Hepatocyte (in vitro differentiated cells): ENCODE results near the gene TBC1D20. TPM values are rescaled to one million over a fixed set of nuclear protein-coding genes. Genes with fewer than 3 reads are reported as not detected.

ENCODE experiments used
- DNase-seq: peaks from one replicate; pipeline ENCODE4 v3.0.0-alpha.2; 2016; ENCODE audit warnings: low spot score
- H2AFZ ChIP-seq: fragments of 200-600 bp; sonication (generic); 2 replicates; pipeline ENCODE4 v1.6.0; 2016; ENCODE audit warnings: antibody characterized with exemption, mild to moderate bottlenecking
- H3K27ac ChIP-seq: fragments of 200-600 bp; sonication (generic); 2 replicates; pipeline ENCODE4 v1.5.1; 2016; ENCODE audit warnings: mild to moderate bottlenecking
- H3K27me3 ChIP-seq: fragments of 200-600 bp; sonication (generic); 2 replicates; pipeline ENCODE4 v1.6.1; 2016
- H3K36me3 ChIP-seq: fragments of 200-600 bp; sonication (generic); replicated peaks from 2 replicates; pipeline ENCODE4 v1.5.1; 2016; ENCODE audit warnings: low read depth; ENCODE audit not compliant: insufficient read depth
- H3K4me1 ChIP-seq: fragments of 200-600 bp; sonication (generic); 2 replicates; pipeline ENCODE4 v1.5.1; 2016; ENCODE audit warnings: mild to moderate bottlenecking, moderate library complexity; ENCODE audit not compliant: insufficient read depth
- H3K4me2 ChIP-seq: fragments of 200-600 bp; sonication (generic); 2 replicates; pipeline ENCODE4 v1.6.0; 2016
- H3K4me3 ChIP-seq: fragments of 200-600 bp; sonication (generic); 2 replicates; pipeline ENCODE4 v1.5.1; 2016; ENCODE audit warnings: mild to moderate bottlenecking
- H3K79me2 ChIP-seq: fragments of 200-600 bp; sonication (generic); 2 replicates; pipeline ENCODE4 v1.6.0; 2017; ENCODE audit warnings: mild to moderate bottlenecking
- H3K9me2 ChIP-seq: fragments of 200-600 bp; sonication (generic); replicated peaks from 2 replicates; pipeline ENCODE4 v1.6.0; 2017; ENCODE audit warnings: mild to moderate bottlenecking; ENCODE audit not compliant: insufficient read depth
- H3K9me3 ChIP-seq: fragments of 200-600 bp; sonication (generic); 2 replicates; pipeline ENCODE4 v1.5.1; 2016; ENCODE audit warnings: low read depth, mild to moderate bottlenecking
- H4K20me1 ChIP-seq: fragments of 200-600 bp; sonication (generic); 2 replicates; pipeline ENCODE4 v1.6.0; 2016; ENCODE audit warnings: mild to moderate bottlenecking; ENCODE audit not compliant: insufficient read depth, poor library complexity, severe bottlenecking
- CTCF ChIP-seq: fragments of 200-600 bp; sonication (generic); IDR thresholded peaks from 2 replicates; pipeline ENCODE4 v1.5.1; 2016; ENCODE audit warnings: antibody characterized with exemption, mild to moderate bottlenecking; ENCODE audit not compliant: poor library complexity
- EZH2 ChIP-seq: fragments of 200-600 bp; sonication (generic); IDR thresholded peaks from 2 replicates; pipeline ENCODE4 v1.6.1; 2016; ENCODE audit warnings: antibody characterized with exemption, mild to moderate bottlenecking, borderline replicate concordance
- EZH2phosphoT487 ChIP-seq: fragments of 200-600 bp; sonication (generic); IDR thresholded peaks from one replicate; pipeline ENCODE4 v1.6.1; 2018; ENCODE audit warnings: antibody characterized with exemption, mild to moderate bottlenecking, low read depth, moderate library complexity; ENCODE audit not compliant: unreplicated experiment, severe bottlenecking
- WGBS: methylation state at CpG from one replicate; pipeline ENCODE4 v1.1.6; 2016; ENCODE audit warnings: low lambda C conversion rate; ENCODE audit errors: missing lambda C conversion rate; 5-methylcytosine and 5-hydroxymethylcytosine counted together
- polyA plus RNA-seq: library from polyadenylated mRNA; unstranded; fragments of >200 nt; fragmentation: Nextera tagmentation; extraction: Ambion mirVana; gene quantifications from 2 replicates; pipeline ENCODE4 v1.2.1, GENCODE V29; 2016
- total RNA-seq: library from RNA; depleted of rRNA; stranded (reverse); fragments of >200 nt; gene quantifications from 2 replicates; pipeline ENCODE4 v1.2.3, GENCODE V29; 2014

The TBC1D20 gene
- total and polyA plus RNA-seq, 2 experiments from 2014 or later: 32.8 to 35.8 TPM

DNA sequence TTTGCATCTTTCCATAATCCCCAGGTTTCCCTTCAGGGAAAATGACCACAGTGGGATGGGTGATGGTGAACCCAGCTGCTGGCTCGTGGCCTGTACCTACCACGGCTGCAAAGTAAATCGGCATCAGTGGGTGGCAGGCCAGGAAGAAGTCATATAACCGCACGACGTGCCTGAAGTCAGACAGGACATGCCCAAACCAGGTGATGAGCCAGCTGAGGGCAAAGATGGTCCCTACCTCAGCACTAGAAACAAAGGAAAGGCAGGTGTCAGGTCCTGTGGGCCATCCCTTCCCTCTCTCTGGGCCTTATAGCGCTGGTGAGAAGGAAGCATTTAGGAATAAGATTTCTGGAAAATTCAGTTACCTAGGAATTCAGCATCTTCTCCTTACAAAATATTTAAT, 22.2 kb downstream of the TBC1D20 start:
- H3K4me3 ChIP-seq: no peak overlapping the region
- H3K36me3 ChIP-seq: no peaks in the 10 kb centered on the region
- H2AFZ ChIP-seq: no peak overlapping the region
- no peak for DNase-seq
- peaks cover 5% of the 10 kb centered on the region for H3K79me2 ChIP-seq
- no peak overlapping the region for H3K4me2 ChIP-seq
- H4K20me1 ChIP-seq: peaks cover 3% of the 10 kb centered on the region
- no peaks in the 10 kb centered on the region for H3K9me3 ChIP-seq
- no peaks in the 10 kb centered on the region for H3K9me2 ChIP-seq
- TF ChIP-seq CTCF (no peak), EZH2 (no peak), EZH2phosphoT487 (no peak)
- H3K27ac ChIP-seq: no peak overlapping the region
- H3K27me3 ChIP-seq: no peaks in the 10 kb centered on the region
- 100% methylated on average over 7 of the region's 7 CpGs for WGBS
- no peaks in the 10 kb centered on the region for H3K4me1 ChIP-seq

DNA sequence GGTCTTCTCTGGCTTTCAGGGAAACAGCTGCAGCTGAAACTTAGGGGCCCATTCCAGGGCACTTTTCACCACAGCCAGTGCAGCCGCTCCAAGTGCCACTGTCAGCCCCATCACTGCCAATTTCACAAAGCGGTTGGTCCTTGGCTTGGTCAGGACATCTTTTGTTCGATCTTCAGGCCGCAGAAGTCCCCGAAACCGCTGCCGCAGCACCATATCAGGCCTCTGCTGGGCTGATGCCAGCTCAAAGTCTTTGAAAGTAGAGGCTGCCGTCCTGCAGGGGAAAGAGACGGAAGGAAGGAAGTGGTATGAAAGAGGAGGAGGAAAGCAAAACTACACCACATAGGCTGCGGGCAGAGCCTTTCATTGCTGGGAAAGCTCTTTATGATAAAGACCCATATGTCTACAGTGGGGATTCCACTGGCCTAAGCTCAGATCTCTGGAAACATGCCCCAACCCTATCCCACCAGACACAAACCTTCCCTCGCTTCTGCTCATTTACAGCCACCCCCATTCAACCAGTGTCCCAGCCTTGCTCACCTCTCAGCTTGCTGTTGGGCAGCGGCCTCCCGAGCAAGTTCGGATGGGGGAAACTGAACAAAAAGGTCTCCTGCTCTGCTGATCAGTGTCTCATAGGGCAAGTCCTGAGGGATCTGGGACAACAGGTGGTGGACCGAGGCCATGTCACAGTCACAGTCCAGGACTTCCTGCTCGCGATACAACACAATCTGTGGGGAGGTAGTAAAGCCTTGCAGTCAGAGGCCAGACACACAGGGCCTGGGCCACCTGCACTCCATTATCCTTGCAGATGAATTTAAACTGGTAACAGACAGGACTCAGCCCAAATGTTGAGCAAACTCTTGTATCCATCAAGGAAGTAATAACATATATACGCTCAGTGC, 23.5 kb downstream of the TBC1D20 start:
- Histone ChIP-seq H3K27me3 (no peaks in the 10 kb centered on the region), H3K27ac (no peak overlapping the region), H3K9me2 (no peaks in the 10 kb centered on the region), H3K36me3 (no peaks in the 10 kb centered on the region), H3K4me2 (no peak overlapping the region), H3K4me1 (no peaks in the 10 kb centered on the region), H3K9me3 (no peaks in the 10 kb centered on the region), H2AFZ (no peak overlapping the region), H3K79me2 (peaks cover 2% of the 10 kb centered on the region), H3K4me3 (no peak overlapping the region), H4K20me1 (peaks cover 3% of the 10 kb centered on the region)
- TF ChIP-seq CTCF (no peak), EZH2phosphoT487 (no peak), EZH2 (no peak)
- 93% methylated on average over 18 of the region's 18 CpGs for WGBS
- no peak for DNase-seq

DNA sequence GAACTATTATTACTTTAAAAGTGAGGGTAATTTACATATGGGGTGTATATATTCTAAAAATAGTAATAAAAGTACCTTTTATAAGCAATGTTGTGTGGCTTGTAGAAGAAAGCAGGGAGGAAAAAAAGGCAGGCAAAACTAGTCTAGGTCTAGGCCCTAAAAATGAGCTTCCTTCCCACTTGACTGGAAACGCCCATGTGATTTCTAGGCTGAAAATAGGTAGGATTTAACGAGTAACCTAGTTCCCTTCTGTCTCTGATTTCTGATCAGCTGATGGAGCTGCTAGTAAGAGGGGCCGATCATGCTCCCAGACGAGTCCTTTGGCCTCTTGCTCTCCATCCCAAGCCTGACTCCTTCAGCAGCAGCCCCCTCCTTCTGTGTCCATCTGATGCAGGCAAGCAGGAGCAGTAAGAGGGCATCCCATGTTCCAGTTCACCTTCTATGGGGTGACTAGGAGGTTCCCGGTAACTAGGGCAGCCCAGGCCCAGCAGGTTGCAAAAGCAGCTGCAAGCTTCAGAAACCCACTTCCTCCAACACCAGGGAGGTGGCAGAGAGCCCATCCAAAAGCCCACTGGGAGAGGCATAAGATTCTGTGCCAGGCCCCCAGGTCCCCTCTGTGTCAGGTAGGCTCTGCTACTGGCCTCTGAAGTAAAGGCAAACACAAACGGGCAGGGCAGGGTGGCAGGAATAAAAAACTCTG, 24.4 kb downstream of the TBC1D20 start:
- TF ChIP-seq CTCF: no peak
- no peak for TF ChIP-seq EZH2phosphoT487
- TF ChIP-seq EZH2: no peak
- Histone ChIP-seq H3K4me1 (no peaks in the 10 kb centered on the region), H3K27ac (no peak overlapping the region), H3K36me3 (no peaks in the 10 kb centered on the region), H3K4me2 (no peak overlapping the region), H4K20me1 (peaks cover 3% of the 10 kb centered on the region), H3K9me2 (no peaks in the 10 kb centered on the region), H3K4me3 (no peak overlapping the region), H2AFZ (no peak overlapping the region), H3K9me3 (no peaks in the 10 kb centered on the region), H3K79me2 (peaks cover 2% of the 10 kb centered on the region), H3K27me3 (no peaks in the 10 kb centered on the region)
- no peak for DNase-seq
- 99% methylated on average over 6 of the region's 6 CpGs for WGBS
